Suprapubic skin (tissue), 4 donors: ENCODE results near the gene ZNF506. TPM values are rescaled to one million over a fixed set of nuclear protein-coding genes. Genes with fewer than 3 reads are reported as not detected.

Experiments used
- DNase-seq, 2 donors: peaks; one replicate each; pipeline ENCODE4 v3.0.0-alpha.2; 2019; ENCODE audit warnings: low spot score in 2 of 2
- H3K27ac ChIP-seq: fragments of 200-600 bp; sonication (generic); one replicate; pipeline ENCODE4 v1.5.1; 2019
- H3K27me3 ChIP-seq: fragments of 200-600 bp; sonication (generic); one replicate; pipeline ENCODE4 v1.5.1; 2019
- H3K36me3 ChIP-seq: fragments of 200-600 bp; sonication (generic); one replicate; pipeline ENCODE4 v1.5.1; 2019
- H3K4me1 ChIP-seq: fragments of 200-600 bp; sonication (generic); one replicate; pipeline ENCODE4 v1.5.1; 2019
- H3K4me3 ChIP-seq: fragments of 200-600 bp; sonication (generic); one replicate; pipeline ENCODE4 v1.5.1; 2019; ENCODE audit warnings: mild to moderate bottlenecking
- H3K9me3 ChIP-seq: fragments of 200-600 bp; sonication (generic); one replicate; pipeline ENCODE4 v1.5.1; 2019
- CTCF ChIP-seq, 2 donors: fragments of 200-600 bp in 1 of 2; fragments of 450-650 bp in 1 of 2; sonication (generic) in 1 of 2; IDR thresholded peaks; one replicate each; pipeline ENCODE4 v1.5.1; 2016 to 2019; ENCODE audit warnings: antibody characterized with exemption in 2 of 2, mild to moderate bottlenecking in 1 of 2, moderate library complexity in 1 of 2
- EP300 ChIP-seq: sonication (generic); formaldehyde crosslinking; IDR thresholded peaks from one replicate; pipeline ENCODE4 v1.6.1; 2017; ENCODE audit warnings: antibody characterized with exemption
- POLR2A ChIP-seq, 2 donors: fragments of 450-650 bp; IDR thresholded peaks; one replicate each; pipeline ENCODE4 v1.6.1; 2017; ENCODE audit warnings: antibody characterized with exemption in 2 of 2, mild to moderate bottlenecking in 2 of 2, moderate library complexity in 2 of 2
- POLR2AphosphoS5 ChIP-seq, 3 donors: sonication (generic); formaldehyde crosslinking; IDR thresholded peaks; one replicate each; pipeline ENCODE4 v1.6.1; 2017; ENCODE audit warnings: antibody characterized with exemption in 3 of 3
- WGBS: methylation state at CpG from one replicate; pipeline ENCODE4 v1.1.5; 2018; 5-methylcytosine and 5-hydroxymethylcytosine counted together
- total RNA-seq, 4 donors: library from RNA; depleted of rRNA; stranded (reverse); fragments of >200 nt; gene quantifications; one replicate each; pipeline ENCODE4 v1.1.0, GENCODE V29; 2016

ZNF506 gene
- total RNA-seq, 4 donors from 2014 or later = 29.1 to 72.7 (median 48.8) TPM

GRCh38 chr19:19742773-19743172 is 78.8 kb downstream of the ZNF506 start:
- Histone ChIP-seq H3K4me1 (no peaks in the 10 kb centered on the region), H3K4me3 (no peak overlapping the region), H3K27ac (no peak overlapping the region), H3K9me3 (no peaks in the 10 kb centered on the region), H3K36me3 (no peaks in the 10 kb centered on the region), H3K27me3 (no peaks in the 10 kb centered on the region)
- DNase-seq = no peak
- 85% methylated on average over 8 of the region's 9 CpGs for WGBS
- TF ChIP-seq EP300 (no peak), POLR2A (IDR thresholded peaks at IDR 0.05) (no peak), POLR2AphosphoS5 (IDR thresholded peaks at IDR 0.05) (no peak), CTCF (IDR thresholded peaks at IDR 0.05) (no peak)

Other genes with a start within 250 kb of the ZNF506 start
- gene PBX4, start 203.1 kb downstream of the ZNF506 start, total RNA-seq = 10 to 100 TPM in 1 of 4 donors, 1 to 10 TPM in 3; 3.3 to 14.9 (median 4.8) TPM
- gene LPAR2, start 193.5 kb downstream of the ZNF506 start, total RNA-seq = 10 to 100 TPM; 27.4 to 36.2 (median 32.6) TPM
- gene GMIP, start 178.1 kb downstream of the ZNF506 start, total RNA-seq = 10 to 100 TPM; 10.1 to 14.4 (median 13.4) TPM
- gene ATP13A1, start 158.1 kb downstream of the ZNF506 start, total RNA-seq = 100 to 1,000 TPM in 3 of 4 donors, 10 to 100 TPM in 1; 90.5 to 196 (median 171) TPM
- gene ZNF101, start 152.9 kb downstream of the ZNF506 start, total RNA-seq = 10 to 100 TPM in 1 of 4 donors, 1 to 10 TPM in 3; 7.2 to 13.6 (median 7.8) TPM
- gene ZNF14, start 88.6 kb downstream of the ZNF506 start, total RNA-seq = 10 to 100 TPM in 1 of 4 donors, 1 to 10 TPM in 3; 4.9 to 12.3 (median 6.1) TPM
- gene ZNF253, start 44.1 kb upstream of the ZNF506 start, total RNA-seq = 10 to 100 TPM in 2 of 4 donors, 1 to 10 TPM in 2; 5.0 to 16.7 (median 8.8) TPM
- 10 to 100 TPM in 1 of 4 donors, 1 to 10 TPM in 3; 6.0 to 12.5 (median 7.2) TPM for gene ZNF93, start 79.2 kb upstream of the ZNF506 start, total RNA-seq
- gene ZNF682, start 217.8 kb upstream of the ZNF506 start, total RNA-seq = 10 to 100 TPM in 1 of 4 donors, 1 to 10 TPM in 3; 3.1 to 11.6 (median 6.4) TPM